Measurements from ENCODE around the gene FBXO5.

DNA sequence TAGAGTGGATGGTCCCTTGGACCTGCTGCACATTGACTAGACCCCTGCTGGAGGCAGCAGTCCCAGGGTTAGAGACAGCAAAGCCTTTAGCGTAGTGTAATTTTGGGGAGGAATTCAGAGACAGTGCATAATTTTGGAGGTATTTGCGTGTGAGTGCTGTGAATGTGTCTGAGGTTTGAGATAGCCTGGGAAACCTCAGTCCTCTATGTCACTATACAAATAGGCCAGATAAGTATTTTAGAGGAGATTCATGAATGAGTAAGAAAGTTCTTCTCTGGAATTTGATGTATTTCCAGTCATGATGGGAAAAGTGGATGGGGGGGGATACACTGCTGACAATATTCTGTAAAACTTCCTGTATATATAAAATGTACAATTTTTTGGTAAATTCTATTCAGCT, 45.4 kb upstream of the FBXO5 start:
- TF ChIP-seq SPI1 (IDR thresholded peaks at IDR 0.05; ENCODE audit: borderline replicate concordance, low read depth) (no peak), POLR2AphosphoS5 (IDR thresholded peaks at IDR 0.05; ENCODE audit: low read depth) (no peak)
